Astrocyte (in vitro differentiated cells and primary cell): ENCODE data around the gene TNFSF15.

Experiments
- EZH2 ChIP-seq: IDR thresholded peaks from 2 replicates; pipeline ENCODE4 v1.6.1; 2012; ENCODE audit warnings: mild to moderate bottlenecking, low read length, inconsistent platforms; ENCODE audit not compliant: insufficient read depth
- TF ChIP-seq, protein P1 (sequence below): IDR thresholded peaks from 2 replicates; pipeline ENCODE4 v1.5.1; 2011; ENCODE audit warnings: low read depth, mild to moderate bottlenecking, inconsistent platforms, low read length, moderate library complexity; ENCODE audit not compliant: insufficient read depth

GRCh38 chr9:114834386-114834785 is 28.5 kb upstream of the TNFSF15 start:
- TF ChIP-seq, protein P1, sequence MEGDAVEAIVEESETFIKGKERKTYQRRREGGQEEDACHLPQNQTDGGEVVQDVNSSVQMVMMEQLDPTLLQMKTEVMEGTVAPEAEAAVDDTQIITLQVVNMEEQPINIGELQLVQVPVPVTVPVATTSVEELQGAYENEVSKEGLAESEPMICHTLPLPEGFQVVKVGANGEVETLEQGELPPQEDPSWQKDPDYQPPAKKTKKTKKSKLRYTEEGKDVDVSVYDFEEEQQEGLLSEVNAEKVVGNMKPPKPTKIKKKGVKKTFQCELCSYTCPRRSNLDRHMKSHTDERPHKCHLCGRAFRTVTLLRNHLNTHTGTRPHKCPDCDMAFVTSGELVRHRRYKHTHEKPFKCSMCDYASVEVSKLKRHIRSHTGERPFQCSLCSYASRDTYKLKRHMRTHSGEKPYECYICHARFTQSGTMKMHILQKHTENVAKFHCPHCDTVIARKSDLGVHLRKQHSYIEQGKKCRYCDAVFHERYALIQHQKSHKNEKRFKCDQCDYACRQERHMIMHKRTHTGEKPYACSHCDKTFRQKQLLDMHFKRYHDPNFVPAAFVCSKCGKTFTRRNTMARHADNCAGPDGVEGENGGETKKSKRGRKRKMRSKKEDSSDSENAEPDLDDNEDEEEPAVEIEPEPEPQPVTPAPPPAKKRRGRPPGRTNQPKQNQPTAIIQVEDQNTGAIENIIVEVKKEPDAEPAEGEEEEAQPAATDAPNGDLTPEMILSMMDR, result no peak
- no peak for TF ChIP-seq EZH2
